HUES64 (cell line): ENCODE results near the gene VIT. TPM values are rescaled to one million over a fixed set of nuclear protein-coding genes. Genes with fewer than 3 reads are reported as not detected.

ENCODE experiments used
- H3K27ac ChIP-seq: 2 replicates; pipeline ENCODE4 v1.7.0; 2013; ENCODE audit warnings: low read depth, low read length, inconsistent platforms
- H3K27me3 ChIP-seq: 2 replicates; pipeline ENCODE4 v1.6.1; 2013; ENCODE audit warnings: mild to moderate bottlenecking, low read length; ENCODE audit not compliant: insufficient read depth
- H3K36me3 ChIP-seq: 2 replicates; pipeline ENCODE4 v1.6.1; 2013; ENCODE audit warnings: mild to moderate bottlenecking, low read length; ENCODE audit not compliant: insufficient read depth
- H3K4me1 ChIP-seq: 2 replicates; pipeline ENCODE4 v1.6.1; 2013; ENCODE audit warnings: mild to moderate bottlenecking, low read length, moderate library complexity; ENCODE audit not compliant: insufficient read depth
- H3K4me3 ChIP-seq: 2 replicates; pipeline ENCODE4 v1.5.1; 2013; ENCODE audit warnings: mild to moderate bottlenecking, low read length, moderate library complexity
- H3K9ac ChIP-seq: 2 replicates; pipeline ENCODE4 v1.6.1; 2013; ENCODE audit warnings: mild to moderate bottlenecking, low read depth, low read length
- H3K9me3 ChIP-seq: 2 replicates; pipeline ENCODE4 v1.6.1; 2013; ENCODE audit warnings: low read depth, low read length; ENCODE audit not compliant: insufficient read depth
- WGBS: fragments of 150-250, 120-280 bp; methylation state at CpG from one replicate; pipeline ENCODE4 v1.1.7; 2013; ENCODE audit warnings: missing lambda C conversion rate; 5-methylcytosine and 5-hydroxymethylcytosine counted together
- polyA plus RNA-seq, 2 experiments: library from polyadenylated mRNA; stranded (reverse); fragments of 50-300 nt; gene quantifications; one replicate each; pipeline ENCODE4 v1.2.3, GENCODE V29; 2013

VIT gene, protein sequence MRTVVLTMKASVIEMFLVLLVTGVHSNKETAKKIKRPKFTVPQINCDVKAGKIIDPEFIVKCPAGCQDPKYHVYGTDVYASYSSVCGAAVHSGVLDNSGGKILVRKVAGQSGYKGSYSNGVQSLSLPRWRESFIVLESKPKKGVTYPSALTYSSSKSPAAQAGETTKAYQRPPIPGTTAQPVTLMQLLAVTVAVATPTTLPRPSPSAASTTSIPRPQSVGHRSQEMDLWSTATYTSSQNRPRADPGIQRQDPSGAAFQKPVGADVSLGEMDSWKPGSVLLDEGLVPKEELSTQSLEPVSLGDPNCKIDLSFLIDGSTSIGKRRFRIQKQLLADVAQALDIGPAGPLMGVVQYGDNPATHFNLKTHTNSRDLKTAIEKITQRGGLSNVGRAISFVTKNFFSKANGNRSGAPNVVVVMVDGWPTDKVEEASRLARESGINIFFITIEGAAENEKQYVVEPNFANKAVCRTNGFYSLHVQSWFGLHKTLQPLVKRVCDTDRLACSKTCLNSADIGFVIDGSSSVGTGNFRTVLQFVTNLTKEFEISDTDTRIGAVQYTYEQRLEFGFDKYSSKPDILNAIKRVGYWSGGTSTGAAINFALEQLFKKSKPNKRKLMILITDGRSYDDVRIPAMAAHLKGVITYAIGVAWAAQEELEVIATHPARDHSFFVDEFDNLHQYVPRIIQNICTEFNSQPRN
- polyA plus RNA-seq (2013, experiment 1 of 2) = 0.10 TPM
- 0.38 TPM for polyA plus RNA-seq (2013, experiment 2 of 2)

DNA sequence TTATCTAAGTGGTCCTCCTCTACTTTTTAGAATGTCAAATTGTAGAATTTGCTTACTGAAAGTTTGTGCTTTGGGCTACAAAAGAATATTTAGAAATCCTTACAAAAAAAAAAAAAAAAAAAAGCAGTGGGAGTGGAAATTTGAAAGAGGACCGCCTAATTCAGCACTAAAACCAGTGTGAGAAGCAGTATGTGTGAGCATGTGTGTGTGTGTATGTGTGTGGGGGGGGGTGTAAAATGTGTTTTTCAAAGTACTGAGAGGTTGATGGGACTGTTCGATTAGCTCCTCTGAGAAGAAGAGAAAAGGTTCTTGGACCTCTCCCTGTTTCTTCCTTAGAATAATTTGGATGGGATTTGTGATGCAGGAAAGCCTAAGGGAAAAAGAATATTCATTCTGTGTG lies at the start of gene VIT:
Gene VIT (plus strand): TSS at position 175 of the 400 bp plus-strand sequence. CDS start 19,664 bp downstream, outside the sequence.
- Histone ChIP-seq H3K27ac (no peak within 1 kb of the TSS), H3K4me1 (peaks cover 16% of the 10 kb centered on the region), H3K4me3 (no peak within 1 kb of the TSS), H3K36me3 (no peaks in the 10 kb centered on the region), H3K27me3 (no peaks in the 10 kb centered on the region), H3K9ac (no peak within 1 kb of the TSS), H3K9me3 (no peaks in the 10 kb centered on the region)
- WGBS = 80% methylated on average over 2 of the region's 2 CpGs

DNA sequence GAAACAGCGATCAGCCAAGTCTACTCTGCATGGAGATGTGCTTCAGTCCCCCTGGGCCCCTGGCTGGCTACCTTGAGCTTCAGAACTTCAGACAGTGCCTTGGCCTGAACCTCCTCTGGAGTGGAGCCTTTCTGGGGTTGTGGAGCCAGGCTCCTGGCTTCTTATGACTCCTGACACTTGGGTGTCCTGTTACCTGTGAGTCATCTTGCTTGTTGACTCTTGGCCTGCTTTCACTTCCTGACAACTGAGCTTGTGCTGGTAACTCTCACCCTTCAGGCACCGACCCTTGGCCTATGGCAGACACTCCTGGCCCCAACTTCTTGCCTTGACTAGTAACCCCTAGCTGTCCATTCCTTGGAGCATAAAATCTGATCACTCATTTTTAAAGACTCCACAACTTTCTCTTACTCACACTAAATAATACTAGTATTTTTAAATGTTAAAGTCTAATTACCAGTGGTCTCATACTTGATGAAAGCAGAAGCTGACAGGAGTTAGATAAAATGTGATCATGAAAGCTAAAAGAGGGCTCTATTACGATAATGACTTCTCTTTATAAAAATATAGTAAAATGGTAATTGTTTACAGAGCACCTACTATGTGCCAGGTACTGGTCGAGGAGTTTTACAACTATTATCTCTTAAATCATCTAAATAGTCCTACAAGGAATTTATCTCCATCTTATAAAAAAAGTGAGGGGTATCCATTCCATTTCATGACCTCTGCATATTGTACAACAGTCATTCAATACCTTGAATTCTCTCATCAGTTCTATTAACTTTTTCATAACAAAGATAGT lies 46.3 kb upstream of the VIT start:
- WGBS = 73% methylated on average over 2 of the region's 4 CpGs
- no peak overlapping the region for H3K27ac ChIP-seq
- H3K9ac ChIP-seq = no peak overlapping the region
- no peaks in the 10 kb centered on the region for H3K27me3 ChIP-seq
- no peak overlapping the region for H3K4me3 ChIP-seq
- H3K36me3 ChIP-seq = no peaks in the 10 kb centered on the region
- peaks cover 11% of the 10 kb centered on the region; the same call in 1 of the 2 replicates for H3K4me1 ChIP-seq
- H3K9me3 ChIP-seq = 0 out of 2 replicates have a peak, but pooled peaks cover 3% of the 10 kb centered on the region

DNA sequence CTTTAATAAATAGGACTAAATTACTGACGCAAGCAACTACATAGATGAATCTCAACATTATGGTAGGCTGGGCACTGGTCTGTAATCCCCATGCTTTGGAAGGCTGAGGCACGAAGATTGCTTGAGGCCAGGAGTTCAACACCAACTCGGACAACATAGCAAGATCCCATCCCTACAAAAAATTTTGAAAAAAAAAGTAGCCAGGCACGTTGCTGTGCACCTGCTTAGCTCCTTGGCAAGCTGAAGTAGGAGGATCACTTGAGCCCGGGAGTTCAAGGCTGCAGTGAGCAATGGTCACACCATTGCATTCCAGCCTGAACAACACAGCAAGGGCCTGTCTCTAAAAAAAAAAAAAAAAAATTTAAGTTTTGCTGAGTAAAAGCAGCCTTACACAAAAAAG lies 43.4 kb upstream of the VIT start:
- H3K4me1 ChIP-seq = peaks cover 11% of the 10 kb centered on the region; the same call in 1 of the 2 replicates
- 87% methylated on average over 5 of the region's 5 CpGs for WGBS
- H3K9ac ChIP-seq = no peak overlapping the region
- H3K27ac ChIP-seq = no peak overlapping the region
- no peaks in the 10 kb centered on the region for H3K9me3 ChIP-seq
- H3K4me3 ChIP-seq = no peak overlapping the region
- H3K27me3 ChIP-seq = no peaks in the 10 kb centered on the region
- no peaks in the 10 kb centered on the region for H3K36me3 ChIP-seq

DNA sequence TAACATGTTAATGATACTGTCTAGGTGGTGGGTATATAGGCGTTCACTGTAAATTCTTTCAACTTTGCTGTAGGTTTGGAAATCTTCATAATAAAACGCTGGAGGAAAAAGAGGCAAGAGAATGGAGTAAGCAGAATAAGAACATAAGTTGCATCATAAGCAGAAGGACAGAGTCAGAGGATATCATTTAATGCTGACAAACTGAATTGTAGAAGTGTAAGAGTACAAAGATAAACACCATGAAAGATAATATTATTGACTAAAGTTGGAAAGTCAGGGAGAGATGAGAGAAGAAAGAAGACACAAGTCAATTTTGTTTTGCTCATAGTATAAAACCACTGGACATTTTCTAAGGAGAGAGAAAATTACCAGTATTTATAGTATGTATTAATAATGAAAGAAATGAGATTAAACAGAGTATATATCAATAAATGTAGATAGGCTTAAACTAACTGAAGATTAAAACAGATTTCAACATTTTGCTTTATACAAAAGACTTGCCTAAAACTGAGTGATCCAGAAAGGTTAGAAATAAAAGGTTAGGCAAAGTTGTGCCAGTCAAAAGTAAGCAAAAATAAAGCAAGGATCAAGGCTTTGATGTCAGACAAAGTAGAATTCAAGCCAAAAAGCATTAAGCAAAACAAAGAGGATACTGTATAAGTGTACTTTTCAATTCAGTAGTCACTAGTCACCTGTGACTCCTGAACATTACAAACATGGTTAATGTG lies 42.4 kb upstream of the VIT start:
- Histone ChIP-seq H3K9me3 (no peaks in the 10 kb centered on the region), H3K27me3 (no peaks in the 10 kb centered on the region), H3K4me1 (peaks cover 11% of the 10 kb centered on the region; the same call in 1 of the 2 replicates), H3K36me3 (no peaks in the 10 kb centered on the region), H3K9ac (no peak overlapping the region), H3K27ac (no peak overlapping the region), H3K4me3 (no peak overlapping the region)
- 88% methylated on average over 2 of the region's 2 CpGs for WGBS

DNA sequence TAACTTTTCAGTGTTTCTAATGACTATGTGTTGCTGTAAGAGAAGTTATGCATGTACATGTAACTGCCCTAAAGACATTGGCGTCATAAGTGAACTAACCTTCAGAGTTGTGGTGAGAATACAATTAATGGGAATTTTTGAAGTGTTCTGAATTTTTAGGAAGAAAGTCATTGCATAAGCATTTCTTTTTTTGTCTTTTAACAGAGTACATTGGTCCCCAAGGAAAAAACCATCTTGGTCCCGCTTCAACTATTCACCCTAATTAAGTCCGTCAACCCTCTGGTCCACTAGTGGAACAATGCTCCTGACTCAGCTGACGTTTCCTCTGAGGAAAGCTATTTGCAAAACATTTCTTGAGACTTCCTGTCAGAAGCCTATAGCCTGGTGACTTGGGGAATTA lies 41.1 kb upstream of the VIT start:
- Histone ChIP-seq H3K9ac (no peak overlapping the region), H3K27ac (no peak overlapping the region), H3K36me3 (no peaks in the 10 kb centered on the region), H3K27me3 (no peaks in the 10 kb centered on the region), H3K9me3 (no peaks in the 10 kb centered on the region), H3K4me3 (no peak overlapping the region), H3K4me1 (peaks cover 2% of the 10 kb centered on the region; the same call in 1 of the 2 replicates)
- 91% methylated on average over 4 of the region's 4 CpGs for WGBS

DNA sequence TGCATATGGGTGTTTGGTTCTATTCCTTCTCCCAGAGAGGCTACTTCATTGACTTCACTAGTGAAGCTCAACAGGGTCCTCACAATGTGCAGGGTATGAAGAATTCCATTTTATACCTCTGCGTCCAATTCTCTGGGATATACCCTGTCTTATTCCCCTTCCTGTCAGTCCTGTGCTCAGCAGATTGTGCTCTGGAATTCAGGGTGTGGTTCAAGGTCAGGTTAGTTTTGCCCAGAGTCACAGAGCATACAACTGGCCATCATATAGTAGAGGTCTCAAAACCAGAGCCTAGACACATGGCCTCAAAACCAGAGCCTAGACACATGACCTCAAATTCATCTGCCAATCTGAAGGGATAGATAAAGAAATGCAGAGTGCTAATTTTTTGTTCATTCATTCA lies 38.8 kb upstream of the VIT start:
- Histone ChIP-seq H3K4me1 (no peaks in the 10 kb centered on the region), H3K36me3 (no peaks in the 10 kb centered on the region), H3K9me3 (0 out of 2 replicates have a peak, but pooled peaks cover 6% of the 10 kb centered on the region), H3K27me3 (no peaks in the 10 kb centered on the region), H3K4me3 (no peak overlapping the region), H3K9ac (no peak overlapping the region), H3K27ac (no peak overlapping the region)
- WGBS = 91% methylated on average over 1 of the region's 1 CpG

DNA sequence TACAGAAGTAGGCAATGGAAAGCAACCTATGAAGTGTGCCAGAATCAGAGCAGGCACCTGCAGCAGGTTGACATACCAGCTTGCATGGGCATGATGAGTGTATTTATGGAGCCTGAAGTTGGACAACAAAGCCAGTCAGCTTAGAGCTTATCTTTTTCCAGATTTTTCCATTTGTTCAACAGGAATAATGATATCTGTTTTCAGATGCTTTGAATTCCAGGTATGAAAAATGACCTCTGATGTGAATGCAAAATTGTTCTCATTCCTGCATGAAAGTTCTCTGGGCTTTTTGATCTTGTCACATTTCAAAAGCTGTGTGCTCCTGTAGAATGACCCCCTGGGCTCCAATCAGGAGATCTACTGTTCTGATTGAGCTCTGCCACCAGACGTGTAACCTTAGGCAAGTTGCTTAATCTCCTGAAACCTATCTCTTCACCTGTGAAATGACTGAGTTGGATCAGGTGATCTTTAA lies 38.2 kb upstream of the VIT start:
- no peak overlapping the region for H3K27ac ChIP-seq
- WGBS = 61% methylated on average over 1 of the region's 1 CpG

DNA sequence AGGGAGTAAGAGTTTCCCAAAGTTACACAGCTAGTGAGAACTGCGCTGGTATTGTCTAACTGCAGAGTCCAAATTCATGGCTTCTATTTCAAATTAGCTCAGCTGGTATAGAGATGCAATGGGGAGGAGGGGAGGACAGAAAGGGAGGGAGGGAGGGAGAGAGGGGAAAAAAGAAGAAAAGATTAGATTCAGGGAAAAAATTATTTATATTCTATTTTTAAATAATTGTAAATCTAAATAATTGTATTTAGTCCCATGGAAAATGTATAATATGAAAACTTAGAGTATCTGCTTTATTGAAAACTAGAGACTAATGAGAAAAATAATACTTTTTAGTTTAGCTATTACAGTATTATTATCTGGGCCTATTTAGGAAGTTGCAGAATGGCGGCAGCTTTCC lies 37.3 kb upstream of the VIT start:
- Histone ChIP-seq H3K27me3 (no peaks in the 10 kb centered on the region), H3K4me1 (peaks cover 4% of the 10 kb centered on the region; the same call in 1 of the 2 replicates), H3K9ac (no peak overlapping the region), H3K36me3 (no peaks in the 10 kb centered on the region), H3K4me3 (no peak overlapping the region), H3K9me3 (0 out of 2 replicates have a peak, but pooled peaks cover 6% of the 10 kb centered on the region), H3K27ac (no peak overlapping the region)
- 88% methylated on average over 2 of the region's 2 CpGs for WGBS

More for the DNA sequence above, 38.2 kb upstream of the VIT start:
- no peaks in the 10 kb centered on the region for H3K4me1 ChIP-seq
- H3K27me3 ChIP-seq = no peaks in the 10 kb centered on the region
- 0 out of 2 replicates have a peak, but pooled peaks cover 6% of the 10 kb centered on the region for H3K9me3 ChIP-seq
- H3K4me3 ChIP-seq = no peak overlapping the region
- no peak overlapping the region for H3K9ac ChIP-seq
- no peaks in the 10 kb centered on the region for H3K36me3 ChIP-seq

DNA sequence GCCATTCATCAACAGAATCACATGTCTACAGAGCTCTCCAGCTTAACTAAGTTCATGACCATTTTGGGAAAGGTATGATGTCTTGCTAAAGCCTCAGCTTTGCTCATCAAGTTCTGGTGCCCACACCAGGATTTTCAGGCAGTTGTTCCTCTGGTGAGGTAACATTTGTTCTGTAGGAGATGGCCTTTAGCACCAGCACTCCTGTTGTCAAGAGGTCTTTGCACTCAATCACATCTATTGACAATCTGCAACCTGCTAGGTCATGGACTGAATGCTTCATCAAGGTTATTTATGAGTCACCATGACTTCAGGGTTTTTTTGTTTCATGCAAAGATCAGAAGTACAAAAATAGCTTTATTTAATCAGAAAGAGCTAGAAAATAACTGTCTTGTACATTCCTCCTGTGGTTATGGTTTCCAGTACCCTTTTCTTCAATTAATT lies 36.6 kb upstream of the VIT start:
- Histone ChIP-seq H3K9me3 (0 out of 2 replicates have a peak, but pooled peaks cover 6% of the 10 kb centered on the region), H3K36me3 (no peaks in the 10 kb centered on the region), H3K4me3 (no peak overlapping the region), H3K27ac (no peak overlapping the region), H3K27me3 (no peaks in the 10 kb centered on the region), H3K4me1 (peaks cover 4% of the 10 kb centered on the region; the same call in 1 of the 2 replicates), H3K9ac (no peak overlapping the region)

DNA sequence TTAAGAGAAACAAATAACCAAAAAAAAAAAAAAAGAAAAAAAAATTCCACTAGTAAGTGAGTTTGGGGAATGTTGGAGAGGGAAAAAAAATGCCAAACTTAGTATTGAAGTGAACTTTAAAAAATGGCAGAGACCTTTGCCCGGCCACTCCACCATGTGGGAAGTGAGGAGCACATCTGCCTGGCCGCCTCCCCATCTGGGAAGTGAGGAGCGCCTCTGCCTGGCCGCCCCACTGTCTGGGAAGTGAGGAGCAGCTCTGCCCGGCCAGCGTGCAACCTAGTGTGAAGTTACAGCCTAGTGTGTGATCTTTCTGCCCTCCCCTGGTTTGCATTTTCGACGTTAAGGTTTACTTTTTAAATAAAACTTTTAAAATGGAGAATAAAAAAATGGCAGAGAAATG lies 33.9 kb upstream of the VIT start:
- Histone ChIP-seq H3K4me1 (peaks cover 5% of the 10 kb centered on the region), H3K9ac (no peak overlapping the region), H3K27ac (no peak overlapping the region), H3K4me3 (no peak overlapping the region), H3K9me3 (0 out of 2 replicates have a peak, but pooled peaks cover 6% of the 10 kb centered on the region), H3K27me3 (no peaks in the 10 kb centered on the region), H3K36me3 (no peaks in the 10 kb centered on the region)
- WGBS = 94% methylated on average over 8 of the region's 8 CpGs
